ENCODE results near the gene ENPP5. TPM values are rescaled to one million over a fixed set of nuclear protein-coding genes. Genes with fewer than 3 reads are reported as not detected.

Gene ENPP5
- total RNA-seq, 2 donors from 2014 or later: 2.7 to 9.4 TPM

DNA sequence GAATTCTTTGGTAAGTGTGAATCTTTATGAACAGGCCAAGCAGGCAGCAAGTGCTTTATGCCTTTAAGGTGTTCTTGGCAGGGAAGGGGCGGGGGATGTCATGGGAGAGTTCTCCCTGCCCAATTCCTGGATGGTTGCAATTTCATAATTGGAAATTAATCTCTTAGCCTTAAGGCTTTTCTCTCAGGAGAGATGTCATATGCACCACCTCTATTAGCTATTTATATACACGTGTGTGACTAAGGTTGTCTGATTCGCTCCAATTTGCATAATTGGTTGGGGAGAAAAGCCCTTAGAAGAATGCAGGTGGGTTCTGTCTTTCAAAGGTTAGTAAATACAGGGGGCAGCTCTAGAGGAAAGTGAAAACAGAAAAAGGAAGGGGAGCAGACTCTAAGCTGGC is 5.2 kb upstream of the ENPP5 start:
- ATAC-seq (ENCODE audit: insufficient number of reproducible peaks, low FRiP score, low read depth): no peak
- TF ChIP-seq, protein P1, sequence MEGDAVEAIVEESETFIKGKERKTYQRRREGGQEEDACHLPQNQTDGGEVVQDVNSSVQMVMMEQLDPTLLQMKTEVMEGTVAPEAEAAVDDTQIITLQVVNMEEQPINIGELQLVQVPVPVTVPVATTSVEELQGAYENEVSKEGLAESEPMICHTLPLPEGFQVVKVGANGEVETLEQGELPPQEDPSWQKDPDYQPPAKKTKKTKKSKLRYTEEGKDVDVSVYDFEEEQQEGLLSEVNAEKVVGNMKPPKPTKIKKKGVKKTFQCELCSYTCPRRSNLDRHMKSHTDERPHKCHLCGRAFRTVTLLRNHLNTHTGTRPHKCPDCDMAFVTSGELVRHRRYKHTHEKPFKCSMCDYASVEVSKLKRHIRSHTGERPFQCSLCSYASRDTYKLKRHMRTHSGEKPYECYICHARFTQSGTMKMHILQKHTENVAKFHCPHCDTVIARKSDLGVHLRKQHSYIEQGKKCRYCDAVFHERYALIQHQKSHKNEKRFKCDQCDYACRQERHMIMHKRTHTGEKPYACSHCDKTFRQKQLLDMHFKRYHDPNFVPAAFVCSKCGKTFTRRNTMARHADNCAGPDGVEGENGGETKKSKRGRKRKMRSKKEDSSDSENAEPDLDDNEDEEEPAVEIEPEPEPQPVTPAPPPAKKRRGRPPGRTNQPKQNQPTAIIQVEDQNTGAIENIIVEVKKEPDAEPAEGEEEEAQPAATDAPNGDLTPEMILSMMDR (IDR thresholded peaks at IDR 0.05): no peak
- peaks cover 0 to 3% of the 10 kb centered on the region in 2 donors for H3K4me1 ChIP-seq (ENCODE audit: control insufficient read depth in 1 of 2, low read depth in 2 of 2)
- no peaks in the 10 kb centered on the region for H3K27me3 ChIP-seq (replicated peaks; ENCODE audit: insufficient read depth)
- no peak for DNase-seq (ENCODE audit: low spot score)
- no peaks in the 10 kb centered on the region for H3K9me3 ChIP-seq
- H3K36me3 ChIP-seq: no peaks in the 10 kb centered on the region
- no peak overlapping the region for H3K4me3 ChIP-seq
- H3K27ac ChIP-seq: no peak overlapping the region

- ATAC-seq (ENCODE audit: insufficient number of reproducible peaks, low FRiP score, low read depth) (no peak), DNase-seq (ENCODE audit: low spot score) (no peak)
- peaks cover 0 to 6% of the 10 kb centered on the region in 2 donors for H3K4me1 ChIP-seq (ENCODE audit: control insufficient read depth in 1 of 2, low read depth in 2 of 2)
- no peaks in the 10 kb centered on the region for H3K36me3 ChIP-seq
- H3K9me3 ChIP-seq: no peaks in the 10 kb centered on the region
- no peak overlapping the region for H3K27ac ChIP-seq
- TF ChIP-seq, protein P1 (IDR thresholded peaks at IDR 0.05): no peak
- no peak overlapping the region for H3K4me3 ChIP-seq
- no peaks in the 10 kb centered on the region for H3K27me3 ChIP-seq (replicated peaks; ENCODE audit: insufficient read depth)
Measured at GRCh38 chr6:46175446-46175845, 4.7 kb upstream of the ENPP5 start.

DNA sequence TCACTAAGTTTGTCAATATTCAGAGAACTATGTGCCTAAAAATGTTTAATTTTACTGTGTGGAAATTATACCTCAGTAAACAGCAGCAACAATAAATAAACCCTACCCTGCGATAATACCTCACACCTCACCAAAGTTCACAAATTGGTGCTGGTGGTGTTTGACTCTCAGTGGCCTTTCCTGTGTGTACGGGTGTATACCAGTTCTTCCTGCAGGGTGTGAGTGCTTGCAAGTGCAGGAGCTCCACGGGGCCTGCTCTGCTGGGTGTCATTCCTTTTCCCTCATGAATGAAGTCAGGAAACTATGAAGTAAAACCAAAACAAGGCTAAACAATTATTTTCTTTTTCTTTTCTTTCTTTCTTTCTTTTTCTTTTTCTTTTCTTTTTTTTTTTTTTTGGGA is 4.1 kb upstream of the ENPP5 start:
- no peaks in the 10 kb centered on the region for H3K27me3 ChIP-seq (replicated peaks; ENCODE audit: insufficient read depth)
- ATAC-seq (ENCODE audit: insufficient number of reproducible peaks, low FRiP score, low read depth) (no peak), DNase-seq (ENCODE audit: low spot score) (no peak)
- H3K9me3 ChIP-seq: no peaks in the 10 kb centered on the region
- no peaks in the 10 kb centered on the region for H3K36me3 ChIP-seq
- H3K27ac ChIP-seq: no peak overlapping the region
- TF ChIP-seq, protein P1 (IDR thresholded peaks at IDR 0.05): no peak
- H3K4me3 ChIP-seq: no peak overlapping the region
- peaks cover 0 to 12% of the 10 kb centered on the region in 2 donors for H3K4me1 ChIP-seq (ENCODE audit: control insufficient read depth in 1 of 2, low read depth in 2 of 2)

GRCh38 chr6:46172176-46172575 is 1.4 kb upstream of the ENPP5 start:
- no peak overlapping the region for H3K4me3 ChIP-seq
- DNase-seq (ENCODE audit: low spot score) (no peak), ATAC-seq (ENCODE audit: insufficient number of reproducible peaks, low FRiP score, low read depth) (no peak)
- TF ChIP-seq, protein P1 (IDR thresholded peaks at IDR 0.05): no peak
- no peaks in the 10 kb centered on the region for H3K36me3 ChIP-seq
- H3K27me3 ChIP-seq (replicated peaks; ENCODE audit: insufficient read depth): no peaks in the 10 kb centered on the region
- H3K9me3 ChIP-seq: no peaks in the 10 kb centered on the region
- no peak overlapping the region for H3K27ac ChIP-seq
- H3K4me1 ChIP-seq (ENCODE audit: control insufficient read depth in 1 of 2, low read depth in 2 of 2): peaks cover 0 to 12% of the 10 kb centered on the region in 2 donors

- H3K36me3 ChIP-seq: no peaks in the 10 kb centered on the region
- no peak overlapping the region for H3K27ac ChIP-seq
- TF ChIP-seq, protein P1 (IDR thresholded peaks at IDR 0.05): no peak
- no peaks in the 10 kb centered on the region for H3K27me3 ChIP-seq (replicated peaks; ENCODE audit: insufficient read depth)
- no peaks in the 10 kb centered on the region for H3K4me1 ChIP-seq (ENCODE audit: control insufficient read depth in 1 of 2, low read depth in 2 of 2)
- no peak overlapping the region for H3K4me3 ChIP-seq
- no peaks in the 10 kb centered on the region for H3K9me3 ChIP-seq
- no peak for ATAC-seq (ENCODE audit: insufficient number of reproducible peaks, low FRiP score, low read depth)
- no peak for DNase-seq (ENCODE audit: low spot score)
Measured at GRCh38 chr6:46160102-46160501, 10.7 kb downstream of the ENPP5 start.

All from thoracic aorta (tissue), 2 donors.